ENCODE data around the gene KLHL29.

Gene KLHL29

GRCh38 chr2:23513245-23513871, 128.4 kb downstream of the KLHL29 start:
- no peak for DNase-seq (ENCODE audit: low read depth in 2 of 2)

- DNase-seq (ENCODE audit: low read depth in 2 of 2) = no peak
These were observed 129.2 kb downstream of the KLHL29 start for GRCh38 chr2:23513872-23514793.

- DNase-seq (ENCODE audit: low read depth in 2 of 2) = no peak
These were observed 131.7 kb downstream of the KLHL29 start for GRCh38 chr2:23516520-23517256.

GRCh38 chr2:23518481-23519333, 133.7 kb downstream of the KLHL29 start:
- DNase-seq (ENCODE audit: low read depth in 2 of 2) = no peak

DNA sequence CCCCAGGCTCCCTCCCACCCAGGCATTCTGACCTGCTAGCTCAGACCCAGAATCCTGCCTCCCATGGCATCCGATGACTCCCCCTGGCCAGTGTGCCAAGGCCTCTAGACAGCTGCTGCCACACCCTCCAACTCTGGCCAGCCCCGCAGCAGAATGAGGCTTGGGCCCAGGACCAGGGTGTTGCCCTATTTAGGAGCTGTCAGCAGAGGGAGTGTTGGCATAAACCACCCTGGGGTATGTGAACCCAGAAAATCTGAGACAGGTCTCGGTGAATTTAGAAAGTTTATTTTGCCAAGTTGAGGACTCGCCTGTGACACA, 134.3 kb downstream of the KLHL29 start:
- DNase-seq (ENCODE audit: low read depth in 2 of 2) = no peak

DNA sequence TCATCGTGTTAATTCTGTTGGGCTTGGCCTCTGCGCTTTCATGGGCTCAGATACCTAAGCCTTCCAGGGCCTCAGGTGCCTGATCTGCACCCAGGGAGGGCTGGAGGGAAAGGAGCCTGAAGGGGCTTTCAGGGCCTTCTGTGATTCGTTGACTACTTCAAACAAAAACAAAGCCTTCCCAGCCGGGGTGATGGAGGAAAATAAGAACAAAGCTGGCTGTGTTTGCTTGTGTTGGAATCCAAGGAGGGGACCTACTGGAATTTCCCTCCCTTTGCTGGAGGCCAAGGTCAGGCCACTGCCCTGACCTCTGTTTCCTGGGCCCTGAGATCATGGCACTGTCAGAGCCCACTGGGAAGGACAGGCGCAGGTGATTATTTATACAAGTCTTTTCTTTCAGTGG, 135.3 kb downstream of the KLHL29 start:
- DNase-seq (ENCODE audit: low read depth in 2 of 2) = no peak

DNA sequence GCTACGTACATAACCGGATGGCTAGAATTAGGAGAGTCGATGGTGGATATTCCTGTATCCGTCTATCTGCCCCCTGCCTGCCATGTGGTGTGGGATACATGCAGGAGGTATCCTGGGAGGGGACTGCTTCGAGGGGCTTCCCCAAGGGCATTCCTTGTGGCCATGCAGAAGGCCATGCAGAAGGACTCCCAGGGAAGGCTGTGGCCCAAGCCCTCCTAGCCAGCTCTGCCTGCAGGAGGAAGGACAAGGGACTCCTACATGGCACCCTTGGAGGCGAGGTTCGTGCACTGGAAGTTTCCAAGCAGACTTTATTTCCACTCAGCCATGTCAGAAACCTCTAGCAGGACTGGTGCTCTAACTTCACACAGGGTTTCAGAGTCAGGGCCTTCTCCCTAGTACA, 136.1 kb downstream of the KLHL29 start:
- DNase-seq (ENCODE audit: low read depth in 2 of 2) = no peak

- DNase-seq (ENCODE audit: low read depth in 2 of 2) = no peak
These were observed 137.9 kb downstream of the KLHL29 start for GRCh38 chr2:23522726-23523372.

DNA sequence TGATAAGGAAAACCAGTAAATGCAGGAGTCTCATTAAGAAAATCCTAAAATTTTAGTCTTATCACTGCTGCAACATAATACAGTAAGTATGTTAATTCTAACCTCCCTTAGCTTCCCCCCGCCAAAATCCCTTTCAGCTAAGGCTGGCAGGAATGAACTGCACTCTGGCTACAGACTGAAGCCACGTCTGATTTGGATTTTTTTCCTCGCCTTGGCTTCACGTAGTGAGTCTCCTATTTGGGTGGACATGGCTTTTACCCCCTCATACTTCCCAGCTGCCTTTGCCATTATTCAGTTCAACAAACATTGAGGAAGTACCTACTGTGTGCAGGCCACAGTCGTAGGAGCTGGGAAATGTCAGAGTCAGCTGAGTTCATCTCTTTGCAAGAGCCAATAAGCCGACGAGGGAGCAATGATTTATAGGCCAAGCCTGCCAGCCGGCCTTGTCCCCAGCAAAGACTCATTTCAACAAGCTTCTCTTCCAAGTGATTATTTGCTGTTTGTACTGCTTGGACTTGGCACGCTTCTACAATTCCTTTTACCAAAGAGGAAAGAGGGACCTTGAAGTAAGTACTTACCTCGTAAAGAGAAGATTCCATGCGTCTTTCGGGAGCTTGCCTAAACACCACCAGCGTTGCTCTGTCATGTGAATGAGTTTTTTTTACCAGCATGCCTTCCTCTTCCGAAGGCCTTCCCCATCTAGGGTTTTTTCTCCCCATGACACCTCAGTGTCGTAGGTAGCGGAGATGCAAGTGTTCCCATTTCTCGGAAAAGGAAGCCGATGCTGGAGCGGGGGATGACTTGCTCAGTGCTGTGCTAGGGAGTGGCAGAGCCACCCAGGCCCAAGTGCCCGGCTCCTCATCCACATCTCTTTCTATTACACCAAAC, 138.6 kb downstream of the KLHL29 start:
- no peak for DNase-seq (ENCODE audit: low read depth in 2 of 2)

- no peak for DNase-seq (ENCODE audit: low read depth in 2 of 2)
These were observed 139.3 kb downstream of the KLHL29 start for GRCh38 chr2:23524261-23524706.

- DNase-seq (ENCODE audit: low read depth in 2 of 2) = no peak
These were observed 140.3 kb downstream of the KLHL29 start for GRCh38 chr2:23525137-23525765.

DNA sequence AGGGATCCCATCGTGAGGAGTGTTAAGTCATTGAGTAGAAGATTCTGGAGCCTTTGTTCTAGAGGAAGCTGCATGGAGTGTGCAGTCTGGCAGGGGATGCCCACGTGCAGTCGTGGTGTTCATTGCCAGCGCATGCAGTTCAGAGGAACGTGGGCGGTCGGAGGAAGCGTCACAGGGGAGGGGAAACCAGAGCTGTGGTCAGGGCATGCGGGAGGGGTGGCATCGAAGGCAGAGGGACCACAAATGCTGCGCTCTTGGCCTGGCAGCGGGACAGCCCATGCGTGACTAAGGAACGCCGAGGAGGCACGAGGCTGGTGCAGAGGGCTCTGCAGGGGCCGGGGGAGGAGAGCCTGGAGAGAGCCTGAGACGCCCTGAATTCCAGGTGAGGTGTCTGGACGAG, 141.1 kb downstream of the KLHL29 start:
- peak in 1 of 2 donors; percentile 9 for DNase-seq (ENCODE audit: low read depth in 2 of 2)

DNA sequence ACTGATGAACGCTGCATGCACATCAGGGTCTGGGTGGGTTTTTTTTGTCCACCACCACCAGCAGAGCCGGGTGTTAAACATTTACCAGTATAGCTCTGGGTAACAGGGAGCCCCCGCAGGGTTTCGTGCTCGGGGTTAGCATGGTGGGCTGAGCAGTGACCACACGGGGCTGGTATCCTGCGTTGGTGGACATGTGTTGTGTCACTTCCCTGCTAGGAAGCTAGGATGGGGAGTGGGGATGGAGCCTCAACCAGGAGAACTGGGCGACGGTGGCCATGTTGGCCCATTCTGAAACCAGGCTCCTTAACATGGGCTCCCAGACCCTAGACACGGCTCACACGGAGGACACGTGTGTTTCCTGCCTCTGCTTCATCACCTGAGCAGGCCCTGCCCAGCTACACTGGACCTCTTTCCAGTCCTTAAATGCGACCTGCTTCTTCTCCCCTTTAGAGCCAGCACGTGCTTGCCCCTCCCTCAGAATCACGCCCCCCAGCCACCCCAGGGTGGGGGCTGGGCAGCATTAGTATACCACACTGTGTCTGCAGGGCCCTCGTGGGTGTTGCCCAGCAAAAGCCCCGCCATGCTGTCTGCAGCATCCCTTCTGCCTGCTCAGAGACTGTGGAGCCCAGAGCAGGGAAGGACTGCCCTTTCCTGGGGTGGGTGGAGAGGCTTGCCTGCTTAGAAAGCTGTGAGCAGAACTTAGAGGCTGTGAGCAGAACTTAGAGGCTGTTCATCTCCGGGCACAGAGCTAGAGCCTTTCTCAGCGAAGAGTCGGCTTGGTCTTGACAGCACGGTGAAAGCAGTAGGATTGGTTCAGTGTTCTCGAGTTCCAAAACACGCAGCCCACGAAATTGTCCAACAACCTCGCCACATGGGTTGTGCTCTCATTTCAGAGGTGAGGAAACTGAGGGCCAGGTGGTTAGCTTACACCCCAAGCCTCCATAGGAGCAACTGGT, 142.1 kb downstream of the KLHL29 start:
- DNase-seq (ENCODE audit: low read depth in 2 of 2) = no peak

GRCh38 chr2:23528171-23528570, 143.2 kb downstream of the KLHL29 start:
- DNase-seq (ENCODE audit: low read depth in 2 of 2) = no peak

GRCh38 chr2:23528690-23529089, 143.7 kb downstream of the KLHL29 start:
- no peak for DNase-seq (ENCODE audit: low read depth in 2 of 2)

GRCh38 chr2:23529659-23530058, 144.7 kb downstream of the KLHL29 start:
- DNase-seq (ENCODE audit: low read depth in 2 of 2) = no peak

- no peak for DNase-seq (ENCODE audit: low read depth in 2 of 2)
These were observed 145.4 kb downstream of the KLHL29 start for GRCh38 chr2:23530206-23530908.

DNA sequence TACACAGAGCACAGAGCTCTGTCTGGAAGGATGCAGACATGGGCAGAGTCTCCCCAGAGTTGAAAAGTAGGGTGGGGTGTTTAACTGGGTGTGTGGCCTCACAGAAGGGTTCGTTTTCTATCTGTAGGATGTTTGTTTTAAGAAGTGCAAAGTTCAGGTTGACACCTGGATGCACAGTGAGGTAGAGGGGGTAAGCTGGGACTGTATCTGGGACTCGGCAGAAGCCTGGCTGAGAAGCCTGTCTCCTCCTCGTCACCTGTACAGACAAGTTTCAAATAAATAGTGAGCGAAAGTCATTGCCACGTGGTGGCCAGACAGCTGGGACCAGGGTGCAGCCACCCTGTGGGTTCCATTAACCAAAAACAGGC, 145.9 kb downstream of the KLHL29 start:
- no peak for DNase-seq (ENCODE audit: low read depth in 2 of 2)
